ENCODE data around the gene HOXB13. TPM values are rescaled to one million over a fixed set of nuclear protein-coding genes. Genes with fewer than 3 reads are reported as not detected.
"Not testable (repeated sequence)": the region's sequence is repeated elsewhere in the genome, so short reads cannot be mapped to it uniquely, and the experiment has no call there.

HOXB13 gene
- total and polyA plus RNA-seq, 2 experiments from 2014 or later = not detected

- H3K27ac Mint-ChIP-seq, H3K4me3 Mint-ChIP-seq: not testable (repeated sequence)
- H3K27me3 ChIP-seq (ENCODE audit: insufficient read depth) = peaks cover 95% of the 10 kb centered on the region
Observed at GRCh38 chr17:48716549-48716948, 12.0 kb downstream of the HOXB13 start.

GRCh38 chr17:48715496-48716399, 12.8 kb downstream of the HOXB13 start:
- no peak overlapping the region for H3K4me2 ChIP-seq
- H2AFZ ChIP-seq = no peak overlapping the region
- H3K4me3 ChIP-seq = no peak overlapping the region
- peaks cover 21% of the 10 kb centered on the region for H3F3A ChIP-seq (replicated peaks; ENCODE audit: low read depth)
- H3K36me3 Mint-ChIP-seq (ENCODE audit: low read depth) = no peaks in the 10 kb centered on the region
- peaks cover 31% of the 10 kb centered on the region for H3K4me1 Mint-ChIP-seq
- DNase-seq (ENCODE audit: low spot score) (no peak), ATAC-seq (no peak)
- H3K9me3 Mint-ChIP-seq = no peaks in the 10 kb centered on the region; the same call in 2 of the 3 replicates
- peaks cover 75% of the 10 kb centered on the region for H3K27me3 Mint-ChIP-seq (ENCODE audit: insufficient read depth, low read depth, poor library complexity)
- H3K4me3 Mint-ChIP-seq = no peak overlapping the region
- peaks cover 22% of the 10 kb centered on the region for H3K4me1 ChIP-seq (ENCODE audit: insufficient read depth)
- peaks cover 95% of the 10 kb centered on the region for H3K27me3 ChIP-seq (ENCODE audit: insufficient read depth)
- H3K79me2 ChIP-seq (replicated peaks; ENCODE audit: insufficient read depth) = no peaks in the 10 kb centered on the region
- H3K36me3 ChIP-seq (ENCODE audit: insufficient read depth) = no peaks in the 10 kb centered on the region
- H3K27ac Mint-ChIP-seq = no peak overlapping the region
- H3K9me2 ChIP-seq (ENCODE audit: insufficient read depth) = no peaks in the 10 kb centered on the region
- peaks cover 3% of the 10 kb centered on the region; the same call in 1 of the 2 replicates for H4K20me1 ChIP-seq (replicated peaks; ENCODE audit: insufficient read depth)
- no peak overlapping the region for H3K27ac ChIP-seq (ENCODE audit: low read depth)
- no peak for TF ChIP-seq ETS1 (IDR thresholded peaks at IDR 0.05)
- TF ChIP-seq POLR2AphosphoS5 (IDR thresholded peaks at IDR 0.05; ENCODE audit: low read depth) = no peak
- TF ChIP-seq ZNF114 (CRISPR knock-in tag; IDR thresholded peaks at IDR 0.05) = no peak
- TF ChIP-seq NANOG (IDR thresholded peaks at IDR 0.05; ENCODE audit: borderline replicate concordance) = no peak
- no peak for TF ChIP-seq ZNF331 (CRISPR knock-in tag; IDR thresholded peaks at IDR 0.05; ENCODE audit: low read depth)
- TF ChIP-seq CTCF (conservative IDR thresholded peaks at IDR 0.05; ENCODE audit: low read depth in 2 of 2) = no peak
- no peak for TF ChIP-seq CREB1 (CRISPR knock-in tag; IDR thresholded peaks at IDR 0.05; ENCODE audit: low read depth)
- TF ChIP-seq ZNF462 (CRISPR knock-in tag; IDR thresholded peaks at IDR 0.05) = no peak
- no peak for TF ChIP-seq JUNB (IDR thresholded peaks at IDR 0.05; ENCODE audit: unreplicated experiment)
- TF ChIP-seq EZH2 (IDR thresholded peaks at IDR 0.05; ENCODE audit: low read depth, unreplicated experiment) = no peak

More at GRCh38 chr17:48716549-48716948, 12.0 kb downstream of the HOXB13 start:
- not testable (repeated sequence) for DNase-seq (ENCODE audit: low spot score); H3K36me3 ChIP-seq (ENCODE audit: insufficient read depth); H2AFZ ChIP-seq; H3K36me3 Mint-ChIP-seq (ENCODE audit: low read depth); ATAC-seq; H3K4me2 ChIP-seq; H3K27ac ChIP-seq (ENCODE audit: low read depth); H3K79me2 ChIP-seq (replicated peaks; ENCODE audit: insufficient read depth); H4K20me1 ChIP-seq (replicated peaks; ENCODE audit: insufficient read depth); H3K9me2 ChIP-seq (ENCODE audit: insufficient read depth); H3K4me3 ChIP-seq; H3K9me3 Mint-ChIP-seq
- Mint-ChIP-seq H3K4me1 (peaks cover 29% of the 10 kb centered on the region), H3K27me3 (ENCODE audit: insufficient read depth, low read depth, poor library complexity) (peaks cover 79% of the 10 kb centered on the region)
- H3F3A ChIP-seq (replicated peaks; ENCODE audit: low read depth) = peaks cover 25% of the 10 kb centered on the region
- peaks cover 26% of the 10 kb centered on the region for H3K4me1 ChIP-seq (ENCODE audit: insufficient read depth)

All from GM23338 (cell line).